DOHH2 (cell line): ENCODE data around the gene TRAF3.
A peak's percentile ranks its signal among the peaks of the same experiment; 100 is the strongest.

Experiments used
- H3F3A ChIP-seq: fragments of 200-600 bp; sonication (generic), shearing (Covaris generic); 2 replicates; pipeline ENCODE4 v1.6.0; 2016; ENCODE audit warnings: antibody characterized with exemption, mild to moderate bottlenecking; ENCODE audit not compliant: control insufficient read depth, insufficient read depth
- H3K27ac ChIP-seq: fragments of 200-600 bp; sonication (generic); 2 replicates; pipeline ENCODE4 v1.5.1; 2014; ENCODE audit warnings: low read depth, mild to moderate bottlenecking, low read length, moderate library complexity
- H3K27me3 ChIP-seq: fragments of 200-600 bp; sonication (generic); 2 replicates; pipeline ENCODE4 v1.6.1; 2014; ENCODE audit warnings: mild to moderate bottlenecking, low read length, mixed read lengths; ENCODE audit not compliant: control insufficient read depth
- H3K36me3 ChIP-seq: fragments of 200-600 bp; sonication (generic); 2 replicates; pipeline ENCODE4 v1.6.1; 2014; ENCODE audit warnings: mild to moderate bottlenecking, low read length, moderate library complexity, mixed read lengths; ENCODE audit not compliant: control insufficient read depth
- H3K4me1 ChIP-seq: fragments of 200-600 bp; sonication (generic); 2 replicates; pipeline ENCODE4 v1.6.1; 2014; ENCODE audit warnings: mild to moderate bottlenecking, low read length, mixed read lengths; ENCODE audit not compliant: control insufficient read depth
- H3K4me2 ChIP-seq: fragments of 200-600 bp; sonication (generic); 2 replicates; pipeline ENCODE4 v1.6.0; 2014; ENCODE audit warnings: mild to moderate bottlenecking, low read length, moderate library complexity
- H3K4me3 ChIP-seq: fragments of 200-600 bp; sonication (generic); 2 replicates; pipeline ENCODE4 v1.5.1; 2014; ENCODE audit warnings: mild to moderate bottlenecking, low read length, mixed read lengths
- H3K79me2 ChIP-seq: fragments of 200-600 bp; sonication (generic); 2 replicates; pipeline ENCODE4 v1.6.1; 2014; ENCODE audit warnings: mild to moderate bottlenecking, low read length, mixed read lengths; ENCODE audit not compliant: control insufficient read depth
- H3K9me2 ChIP-seq: fragments of 200-600 bp; sonication (generic); replicated peaks from 2 replicates; pipeline ENCODE4 v1.6.1; 2014; ENCODE audit warnings: mild to moderate bottlenecking, low read length, mixed read lengths; ENCODE audit not compliant: control insufficient read depth
- H3K9me3 ChIP-seq: fragments of 200-600 bp; sonication (generic); 2 replicates; pipeline ENCODE4 v1.6.1; 2014; ENCODE audit warnings: antibody characterized with exemption, low read length, mixed read lengths; ENCODE audit not compliant: control insufficient read depth, insufficient read depth
- H4K20me1 ChIP-seq: fragments of 200-600 bp; sonication (generic); 2 replicates; pipeline ENCODE4 v1.6.0; 2014; ENCODE audit warnings: low read depth, mild to moderate bottlenecking, antibody characterized with exemption, low read length, moderate library complexity; ENCODE audit not compliant: control insufficient read depth, insufficient read depth
- EZH2phosphoT487 ChIP-seq: fragments of 200-600 bp; sonication (generic); IDR thresholded peaks from 2 replicates; pipeline ENCODE4 v1.6.1; 2017; ENCODE audit warnings: borderline replicate concordance, mild to moderate bottlenecking, antibody characterized with exemption, low read length, moderate library complexity, mixed read lengths
- TF ChIP-seq, protein P1 (sequence below): fragments of 200-600 bp; sonication (generic); IDR thresholded peaks from one replicate; pipeline ENCODE4 v1.5.1; 2014; ENCODE audit warnings: antibody characterized with exemption, mild to moderate bottlenecking, low read depth, low read length; ENCODE audit not compliant: poor library complexity, severe bottlenecking

The TRAF3 gene

DNA sequence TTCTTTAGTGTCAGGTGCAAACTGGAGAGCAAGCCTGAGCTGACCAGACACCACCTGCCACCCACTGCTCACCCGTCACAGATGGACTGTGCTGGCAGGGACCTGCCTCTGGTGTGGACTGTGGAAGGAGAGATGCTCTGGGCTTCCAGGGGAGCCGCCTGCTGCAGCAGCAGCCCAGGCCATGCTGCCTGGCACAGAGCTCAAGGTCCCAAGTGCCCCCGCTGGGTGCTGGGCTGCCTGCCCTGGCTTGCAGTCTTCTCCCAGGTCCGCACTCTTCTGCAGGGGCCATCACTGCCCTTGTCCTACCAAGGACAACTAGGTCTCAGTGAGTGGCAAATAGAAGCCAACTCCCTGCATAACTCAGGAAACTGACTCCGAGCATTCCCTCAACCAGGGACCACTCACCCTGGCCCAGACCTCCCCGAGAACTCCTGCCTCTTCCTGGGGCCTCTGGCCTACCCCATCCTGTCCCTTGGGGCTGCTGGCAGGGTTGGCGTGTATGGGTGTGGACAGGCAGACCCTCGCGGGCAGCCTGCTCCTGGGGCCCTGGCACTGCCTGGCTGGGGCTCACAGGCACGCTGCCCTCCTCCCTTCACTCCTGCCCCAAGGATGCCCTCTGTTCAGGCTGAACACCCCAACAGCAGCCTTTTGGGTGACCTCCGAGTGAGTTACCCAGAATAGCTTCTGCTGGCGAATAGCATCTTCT, 154.5 kb downstream of the TRAF3 start:
- no peaks in the 10 kb centered on the region; the same call in 1 of the 2 replicates for H4K20me1 ChIP-seq
- H3K79me2 ChIP-seq: peaks cover 24% of the 10 kb centered on the region
- H3K27me3 ChIP-seq: peaks cover 4% of the 10 kb centered on the region; the same call in 1 of the 2 replicates
- peaks cover 30% of the 10 kb centered on the region for H3F3A ChIP-seq
- peaks cover 18% of the 10 kb centered on the region for H3K36me3 ChIP-seq
- H3K9me3 ChIP-seq: no peaks in the 10 kb centered on the region
- H3K27ac ChIP-seq: peak overlapping the region; percentile 34
- H3K9me2 ChIP-seq: no peaks in the 10 kb centered on the region
- TF ChIP-seq EZH2phosphoT487: no peak
- TF ChIP-seq, protein P1, sequence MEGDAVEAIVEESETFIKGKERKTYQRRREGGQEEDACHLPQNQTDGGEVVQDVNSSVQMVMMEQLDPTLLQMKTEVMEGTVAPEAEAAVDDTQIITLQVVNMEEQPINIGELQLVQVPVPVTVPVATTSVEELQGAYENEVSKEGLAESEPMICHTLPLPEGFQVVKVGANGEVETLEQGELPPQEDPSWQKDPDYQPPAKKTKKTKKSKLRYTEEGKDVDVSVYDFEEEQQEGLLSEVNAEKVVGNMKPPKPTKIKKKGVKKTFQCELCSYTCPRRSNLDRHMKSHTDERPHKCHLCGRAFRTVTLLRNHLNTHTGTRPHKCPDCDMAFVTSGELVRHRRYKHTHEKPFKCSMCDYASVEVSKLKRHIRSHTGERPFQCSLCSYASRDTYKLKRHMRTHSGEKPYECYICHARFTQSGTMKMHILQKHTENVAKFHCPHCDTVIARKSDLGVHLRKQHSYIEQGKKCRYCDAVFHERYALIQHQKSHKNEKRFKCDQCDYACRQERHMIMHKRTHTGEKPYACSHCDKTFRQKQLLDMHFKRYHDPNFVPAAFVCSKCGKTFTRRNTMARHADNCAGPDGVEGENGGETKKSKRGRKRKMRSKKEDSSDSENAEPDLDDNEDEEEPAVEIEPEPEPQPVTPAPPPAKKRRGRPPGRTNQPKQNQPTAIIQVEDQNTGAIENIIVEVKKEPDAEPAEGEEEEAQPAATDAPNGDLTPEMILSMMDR: no peak
- H3K4me3 ChIP-seq: peak overlapping the region; percentile 77
- H3K4me1 ChIP-seq: peaks cover 91% of the 10 kb centered on the region
- peak overlapping the region; percentile 78 for H3K4me2 ChIP-seq

DNA sequence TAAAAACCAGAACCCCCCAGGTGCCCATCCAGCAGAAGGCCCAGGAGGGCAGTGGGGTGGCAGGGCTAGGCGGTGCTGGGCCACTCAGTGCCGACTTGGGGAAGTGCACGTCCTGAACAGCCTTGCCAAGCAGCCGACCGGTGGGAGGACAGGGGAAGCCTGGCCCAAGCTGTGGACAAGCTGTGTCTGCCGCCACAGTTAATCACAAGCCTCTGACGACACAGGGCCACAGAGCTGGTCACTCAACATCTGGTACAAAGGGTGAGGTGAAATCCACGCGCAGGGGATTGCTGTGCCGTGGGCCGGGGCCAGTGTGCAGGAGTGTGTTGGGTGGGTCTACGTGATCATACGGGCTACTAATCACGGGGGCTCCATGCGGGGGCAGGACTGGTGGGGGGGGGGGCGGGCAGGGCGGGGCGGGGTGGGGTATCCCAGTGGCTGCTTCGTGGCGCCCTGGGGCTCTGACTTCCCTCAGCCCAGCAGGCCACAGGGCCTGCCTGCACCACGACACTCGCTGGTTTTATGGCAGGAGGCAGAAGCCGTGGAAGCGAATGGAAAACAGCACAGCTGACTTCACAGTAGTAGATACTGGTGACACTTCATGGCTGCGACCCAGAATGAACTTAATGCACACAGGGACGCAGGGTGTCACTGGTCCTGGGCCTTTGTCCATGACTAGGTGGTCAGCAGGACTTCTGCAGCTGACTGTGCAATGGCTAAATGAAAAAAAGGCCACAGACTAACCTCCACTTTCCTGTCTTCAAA, 155.4 kb downstream of the TRAF3 start:
- no peak for TF ChIP-seq EZH2phosphoT487
- TF ChIP-seq, protein P1: no peak
- H3K79me2 ChIP-seq: peaks cover 24% of the 10 kb centered on the region
- peaks cover 18% of the 10 kb centered on the region for H3K36me3 ChIP-seq
- peak overlapping the region; percentile 52 for H3K4me3 ChIP-seq
- H3K9me2 ChIP-seq: no peaks in the 10 kb centered on the region
- H3K9me3 ChIP-seq: no peaks in the 10 kb centered on the region
- peak overlapping the region; percentile 93 for H3K27ac ChIP-seq
- no peaks in the 10 kb centered on the region; the same call in 1 of the 2 replicates for H3K27me3 ChIP-seq
- H4K20me1 ChIP-seq: no peaks in the 10 kb centered on the region
- peak overlapping the region; percentile 70 for H3K4me2 ChIP-seq
- H3K4me1 ChIP-seq: peaks cover 95% of the 10 kb centered on the region
- H3F3A ChIP-seq: peaks cover 31% of the 10 kb centered on the region

DNA sequence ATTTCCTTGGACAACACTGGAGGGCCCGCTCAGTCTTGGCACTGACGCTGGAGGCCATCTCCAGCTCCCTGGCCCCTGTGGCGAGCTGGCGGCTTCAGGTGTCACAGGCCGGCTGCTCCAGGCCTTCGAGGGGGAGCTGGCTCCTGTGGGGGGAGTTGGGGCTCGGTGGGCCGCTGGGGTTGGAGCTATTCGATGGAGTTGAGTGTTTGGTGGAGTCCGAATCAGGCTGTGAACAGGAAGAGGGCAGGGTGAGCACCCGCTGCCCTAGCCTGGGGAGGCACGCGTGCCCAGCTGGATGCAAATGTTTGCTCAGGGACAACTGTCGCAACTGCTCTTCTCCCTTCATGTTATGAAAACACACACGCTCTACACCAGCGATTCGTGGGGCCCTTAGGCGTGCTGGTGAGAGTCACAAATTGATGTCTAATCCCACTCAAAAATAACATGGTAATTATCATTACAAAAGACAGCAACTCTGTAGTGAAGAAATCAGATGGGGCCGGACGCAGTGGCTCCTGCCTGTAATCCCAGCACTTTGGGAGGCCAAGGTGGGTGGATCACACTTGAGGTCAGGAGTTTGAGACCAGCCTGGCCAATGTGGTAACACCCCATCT, 156.5 kb downstream of the TRAF3 start:
- Histone ChIP-seq H4K20me1 (no peaks in the 10 kb centered on the region), H3K4me1 (peaks cover 92% of the 10 kb centered on the region), H3K9me2 (no peaks in the 10 kb centered on the region), H3F3A (peaks cover 31% of the 10 kb centered on the region), H3K4me3 (peak overlapping the region; percentile 52), H3K79me2 (peaks cover 22% of the 10 kb centered on the region), H3K4me2 (peak overlapping the region; percentile 70), H3K36me3 (peaks cover 18% of the 10 kb centered on the region), H3K27me3 (no peaks in the 10 kb centered on the region), H3K9me3 (no peaks in the 10 kb centered on the region), H3K27ac (peak overlapping the region; percentile 93)
- TF ChIP-seq EZH2phosphoT487: no peak
- TF ChIP-seq, protein P1: no peak
